Right lobe of liver (tissue), 6 donors: ENCODE results near the gene IFIH1. TPM values are rescaled to one million over a fixed set of nuclear protein-coding genes. Genes with fewer than 3 reads are reported as not detected.

Experiments used
- ATAC-seq, 4 donors: fragments of 200-7000 bp; cut with Tn5 transposase; one replicate each; pipeline ENCODE4 v1.9.1; 2020; ENCODE audit warnings: mild to moderate bottlenecking in 4 of 4, moderate library complexity in 4 of 4
- DNase-seq, 3 donors: peaks; one replicate each; pipeline ENCODE4 v3.0.0-alpha.2; 2020
- H3K27ac ChIP-seq, 3 donors: fragments of 200-600 bp; one replicate each; pipeline ENCODE4 v1.8.0; 2022
- H3K27me3 ChIP-seq, 2 donors: fragments of 200-600 bp; one replicate each; pipeline ENCODE4 v1.8.0; 2022
- H3K36me3 ChIP-seq, 4 donors: fragments of 200-600 bp; sonication (generic) in 1 of 4; one replicate each; pipeline versions ENCODE4 v1.5.1 to v1.8.0; 2017 to 2022; ENCODE audit warnings: control low read depth in 1 of 4
- H3K4me1 ChIP-seq, 4 donors: fragments of 200-600 bp; sonication (generic) in 1 of 4; one replicate each; pipeline versions ENCODE4 v1.5.1 to v1.8.0; 2017 to 2022; ENCODE audit warnings: control low read depth in 1 of 4
- H3K4me3 ChIP-seq, 3 donors: fragments of 200-600 bp; one replicate each; pipeline ENCODE4 v1.8.0; 2022
- H3K9me3 ChIP-seq, 4 donors: fragments of 200-600 bp; sonication (generic) in 1 of 4; one replicate each; pipeline versions ENCODE4 v1.5.1 to v1.8.0; 2017 to 2022; ENCODE audit warnings: control low read depth in 1 of 4
- POLR2A ChIP-seq: fragments of 450-650 bp; IDR thresholded peaks from one replicate; pipeline ENCODE4 v1.6.1; 2017; ENCODE audit warnings: antibody characterized with exemption, mild to moderate bottlenecking
- WGBS: methylation state at CpG from one replicate; pipeline ENCODE4 v1.1.6; 2018; ENCODE audit warnings: low coverage, low lambda C conversion rate; ENCODE audit not compliant: insufficient coverage; ENCODE audit errors: missing lambda C conversion rate; 5-methylcytosine and 5-hydroxymethylcytosine counted together
- intact Hi-C, 2 donors: fragments of 100-400 bp; cut with DNase I; formaldehyde crosslinking; loops; one replicate each; pipeline versions ENCODE4 v1.11.2 to v1.14.1; 2022
- total RNA-seq, 6 experiments: library from RNA; depleted of rRNA in 2 of 6; stranded (reverse); fragments of >200 nt in 2 of 6; fragmentation: NEBNext Ultra II Directional in 3 of 6; extraction: Animal tissue kit (Norgen Biotek cat#: 25700) in 3 of 6; gene quantifications; one replicate each; pipeline versions ENCODE4 v1.1.0 to v1.2.4, GENCODE V29; 2016 to 2023
- TF ChIP-seq, protein P1 (sequence below), 4 donors: fragments of 200-600 bp in 3 of 4; fragments of 450-650 bp in 1 of 4; IDR thresholded peaks; one replicate each; pipeline versions ENCODE4 v1.5.1 to v1.8.0; 2016 to 2022; ENCODE audit warnings: antibody characterized with exemption in 4 of 4, mild to moderate bottlenecking in 2 of 4
- donor health status: DM: no; HTN: yes; CAD: no.
- donor health status: DM: no; HTN: no; CAD: no.
- donor health status: DM: no; HTN: no; CAD: no.
- donor health status: DM: no; HTN: yes; CAD: no.
- donor health status: DM: no; HTN: yes; CAD: no.

The IFIH1 gene
- total RNA-seq, 6 experiments from 2014 or later = 8.8 to 15.6 (median 11.9) TPM

DNA sequence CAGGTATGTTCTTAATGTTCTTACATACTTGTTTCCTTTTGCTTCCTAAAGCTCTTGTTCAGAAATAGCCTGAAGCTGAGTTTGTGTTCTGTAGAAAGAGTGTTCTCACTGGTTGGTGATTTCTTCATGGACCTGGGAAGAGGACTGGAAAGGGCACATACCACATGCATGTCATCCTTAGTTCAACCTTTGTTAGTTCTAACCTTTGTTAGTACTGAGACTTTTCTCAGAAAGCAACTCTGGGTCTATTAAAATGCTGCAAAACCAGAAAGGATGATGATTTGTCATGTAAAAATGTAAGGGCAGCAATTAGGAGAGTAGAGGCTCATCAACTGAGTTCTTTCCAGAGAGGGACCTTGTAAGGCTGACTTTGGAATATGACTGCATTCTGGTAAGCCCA is 72.7 kb downstream of the IFIH1 start:
- ATAC-seq (no peak), DNase-seq (no peak)
- H3K27me3 ChIP-seq = no peaks in the 10 kb centered on the region
- H3K4me3 ChIP-seq = no peak overlapping the region
- TF ChIP-seq, protein P1, sequence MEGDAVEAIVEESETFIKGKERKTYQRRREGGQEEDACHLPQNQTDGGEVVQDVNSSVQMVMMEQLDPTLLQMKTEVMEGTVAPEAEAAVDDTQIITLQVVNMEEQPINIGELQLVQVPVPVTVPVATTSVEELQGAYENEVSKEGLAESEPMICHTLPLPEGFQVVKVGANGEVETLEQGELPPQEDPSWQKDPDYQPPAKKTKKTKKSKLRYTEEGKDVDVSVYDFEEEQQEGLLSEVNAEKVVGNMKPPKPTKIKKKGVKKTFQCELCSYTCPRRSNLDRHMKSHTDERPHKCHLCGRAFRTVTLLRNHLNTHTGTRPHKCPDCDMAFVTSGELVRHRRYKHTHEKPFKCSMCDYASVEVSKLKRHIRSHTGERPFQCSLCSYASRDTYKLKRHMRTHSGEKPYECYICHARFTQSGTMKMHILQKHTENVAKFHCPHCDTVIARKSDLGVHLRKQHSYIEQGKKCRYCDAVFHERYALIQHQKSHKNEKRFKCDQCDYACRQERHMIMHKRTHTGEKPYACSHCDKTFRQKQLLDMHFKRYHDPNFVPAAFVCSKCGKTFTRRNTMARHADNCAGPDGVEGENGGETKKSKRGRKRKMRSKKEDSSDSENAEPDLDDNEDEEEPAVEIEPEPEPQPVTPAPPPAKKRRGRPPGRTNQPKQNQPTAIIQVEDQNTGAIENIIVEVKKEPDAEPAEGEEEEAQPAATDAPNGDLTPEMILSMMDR (IDR thresholded peaks at IDR 0.05) = no peak
- TF ChIP-seq POLR2A = no peak
- no peaks in the 10 kb centered on the region for H3K4me1 ChIP-seq
- intact Hi-C loops = no loop called here
- H3K9me3 ChIP-seq = no peaks in the 10 kb centered on the region
- no peak overlapping the region for H3K27ac ChIP-seq
- H3K36me3 ChIP-seq = no peaks in the 10 kb centered on the region

DNA sequence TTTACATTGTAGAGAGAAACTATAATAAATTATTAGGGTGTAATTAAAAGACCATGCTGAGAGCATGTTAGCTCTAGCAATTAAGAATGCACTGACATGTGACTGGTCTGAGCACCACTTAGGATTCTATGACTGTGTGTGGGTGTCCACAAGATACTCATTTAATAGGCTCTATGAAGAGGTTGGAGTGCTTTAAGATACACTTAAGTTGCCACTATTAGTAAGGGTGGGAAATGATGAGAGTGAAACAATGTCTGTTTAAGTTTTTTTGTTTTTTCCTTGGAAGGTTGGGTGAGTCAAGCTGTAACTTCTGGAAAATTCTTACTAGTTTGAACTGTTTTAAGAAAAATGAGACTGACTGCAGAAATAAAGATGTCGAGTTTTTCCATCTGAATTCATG is 73.4 kb downstream of the IFIH1 start:
- intact Hi-C loops = no loop called here
- ATAC-seq (no peak), DNase-seq (no peak)
- Histone ChIP-seq H3K4me3 (no peak overlapping the region), H3K9me3 (no peaks in the 10 kb centered on the region), H3K36me3 (no peaks in the 10 kb centered on the region), H3K27ac (no peak overlapping the region), H3K27me3 (no peaks in the 10 kb centered on the region), H3K4me1 (no peaks in the 10 kb centered on the region)
- 60% methylated on average over 1 of the region's 1 CpG for WGBS
- TF ChIP-seq, protein P1 (IDR thresholded peaks at IDR 0.05) = no peak
- TF ChIP-seq POLR2A = no peak

DNA sequence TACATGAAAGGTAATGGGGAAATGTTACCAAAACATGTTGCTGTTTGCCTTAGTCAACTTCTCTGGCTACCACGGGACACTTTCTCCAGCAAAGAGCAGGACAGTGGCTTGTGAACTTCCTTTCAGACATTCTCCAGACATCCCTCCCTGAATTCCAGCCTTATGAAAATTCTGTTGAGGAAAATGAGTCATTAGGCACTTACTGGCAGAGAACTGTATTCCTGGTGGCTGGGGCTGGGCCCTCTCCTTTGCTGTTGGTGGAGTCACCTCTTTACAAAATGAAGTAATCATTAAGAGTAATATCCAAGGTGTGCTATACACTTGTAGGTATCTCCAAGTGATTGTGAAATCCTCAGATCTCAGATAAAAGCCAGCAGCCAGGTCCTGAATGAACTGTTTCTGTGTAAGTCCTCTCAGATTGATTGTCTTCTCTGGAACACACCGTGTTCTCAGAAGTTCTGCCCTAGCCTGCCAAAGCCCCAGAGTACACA is 73.9 kb downstream of the IFIH1 start:
- Histone ChIP-seq H3K4me1 (no peaks in the 10 kb centered on the region), H3K4me3 (no peak overlapping the region), H3K36me3 (no peaks in the 10 kb centered on the region), H3K27ac (no peak overlapping the region), H3K27me3 (no peaks in the 10 kb centered on the region), H3K9me3 (no peaks in the 10 kb centered on the region)
- 69% methylated on average over 2 of the region's 2 CpGs for WGBS
- TF ChIP-seq, protein P1 (IDR thresholded peaks at IDR 0.05) = no peak
- TF ChIP-seq POLR2A = no peak
- ATAC-seq (peak in 2 of 4 donors; percentile 26 to 46), DNase-seq (no peak)
- intact Hi-C loops = no loop called here

DNA sequence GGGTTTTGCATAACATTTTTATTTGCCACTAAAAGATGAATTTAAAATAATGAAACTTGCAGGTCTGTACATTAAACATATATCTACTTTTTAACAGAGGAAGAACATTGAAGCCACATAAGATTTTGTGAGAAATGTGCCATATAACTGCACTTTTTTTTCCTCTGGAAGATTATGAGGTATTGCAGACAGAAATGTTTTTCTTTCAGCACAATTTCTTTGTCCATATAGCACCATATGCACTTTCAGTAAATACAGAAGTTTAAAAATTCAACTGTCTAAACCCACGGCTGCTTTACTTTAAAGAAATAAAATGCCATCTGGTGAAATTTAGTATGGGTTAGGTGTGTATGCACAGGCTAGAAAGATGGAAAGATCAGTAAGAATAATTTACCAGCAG is 74.8 kb downstream of the IFIH1 start:
- H3K4me3 ChIP-seq = no peak overlapping the region
- H3K27ac ChIP-seq = no peak overlapping the region
- no peaks in the 10 kb centered on the region for H3K9me3 ChIP-seq
- no peaks in the 10 kb centered on the region for H3K4me1 ChIP-seq
- H3K36me3 ChIP-seq = no peaks in the 10 kb centered on the region
- WGBS = 47% methylated on average over 1 of the region's 1 CpG
- DNase-seq (no peak), ATAC-seq (no peak)
- H3K27me3 ChIP-seq = no peaks in the 10 kb centered on the region
- TF ChIP-seq, protein P1 (IDR thresholded peaks at IDR 0.05) = no peak
- no peak for TF ChIP-seq POLR2A
- intact Hi-C loops = no loop called here

DNA sequence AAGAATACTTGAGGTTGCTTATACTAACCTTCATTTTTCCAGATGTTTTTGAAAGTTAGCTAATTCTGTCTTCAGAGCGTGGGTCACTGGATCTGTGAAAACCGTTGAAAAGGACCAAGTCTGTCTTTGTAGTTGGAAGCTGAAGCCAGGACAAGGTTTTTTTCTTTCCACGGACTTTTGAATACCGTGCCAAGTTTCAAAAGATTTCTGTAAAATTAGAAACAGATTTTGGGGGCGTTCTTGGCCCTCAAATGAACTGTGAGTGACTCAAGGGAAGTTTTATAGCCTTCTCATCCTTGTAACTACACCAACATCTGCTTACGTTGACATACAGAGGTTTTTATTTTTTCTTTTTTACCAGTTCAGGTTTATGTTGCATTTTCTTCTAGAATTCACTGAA is 75.2 kb downstream of the IFIH1 start, which contains the start of gene FAP:
FAP (minus strand) TSS at position 152 of the 400 bp plus-strand sequence; CDS start at position 34, 118 bp downstream.
- Histone ChIP-seq H3K27ac (no peak within 1 kb of the TSS), H3K4me3 (no peak within 1 kb of the TSS), H3K9me3 (no peaks in the 10 kb centered on the region), H3K27me3 (no peaks in the 10 kb centered on the region), H3K4me1 (no peaks in the 10 kb centered on the region), H3K36me3 (no peaks in the 10 kb centered on the region)
- ATAC-seq (no peak), DNase-seq (no peak)
- WGBS = 66% methylated on average over 6 of the region's 6 CpGs
- TF ChIP-seq POLR2A = no peak
- TF ChIP-seq, protein P1 (IDR thresholded peaks at IDR 0.05) = no peak
- intact Hi-C loops = no loop called here
